Mononuclear cell (primary cell): ENCODE measurements around the gene IGFL1. TPM values are rescaled to one million over a fixed set of nuclear protein-coding genes. Genes with fewer than 3 reads are reported as not detected.
"Not testable (repeated sequence)": the region's sequence is repeated elsewhere in the genome, so short reads cannot be mapped to it uniquely, and the experiment has no call there.

Experiments used
- H3K27me3 ChIP-seq: 2 replicates; pipeline ENCODE4 v1.6.0; 2011; ENCODE audit warnings: low read length, control low read depth; ENCODE audit not compliant: insufficient read depth
- H3K4me1 ChIP-seq: 2 replicates; pipeline ENCODE4 v1.5.1; 2011; ENCODE audit warnings: mild to moderate bottlenecking, low read length, control low read depth; ENCODE audit not compliant: insufficient read depth
- H3K4me3 ChIP-seq: 2 replicates; pipeline ENCODE4 v1.5.1; 2011; ENCODE audit warnings: mild to moderate bottlenecking, low read length, moderate library complexity
- H3K9me3 ChIP-seq: 2 replicates; pipeline ENCODE4 v1.5.1; 2011; ENCODE audit warnings: low read depth, mild to moderate bottlenecking, control low read depth, low read length
- total RNA-seq: library from RNA; depleted of rRNA; stranded (reverse); fragments of >200 nt; gene quantifications from one replicate; pipeline ENCODE4 v1.2.3, GENCODE V29; 2012

The IGFL1 gene
- total RNA-seq, 1 donor: not detected

GRCh38 chr19:46232468-46232867 lies 2.9 kb downstream of the IGFL1 start:
- Histone ChIP-seq H3K9me3 (no peaks in the 10 kb centered on the region), H3K27me3 (no peaks in the 10 kb centered on the region), H3K4me1 (no peaks in the 10 kb centered on the region), H3K4me3 (no peak overlapping the region)

- H3K4me1 ChIP-seq: no peaks in the 10 kb centered on the region
- H3K4me3 ChIP-seq: no peak overlapping the region
- no peaks in the 10 kb centered on the region for H3K9me3 ChIP-seq
- no peaks in the 10 kb centered on the region for H3K27me3 ChIP-seq
These were observed 3.5 kb downstream of the IGFL1 start for GRCh38 chr19:46232938-46233621.

- not testable (repeated sequence) for H3K9me3 ChIP-seq, H3K4me1 ChIP-seq, H3K27me3 ChIP-seq, H3K4me3 ChIP-seq
These were observed 4.3 kb downstream of the IGFL1 start for GRCh38 chr19:46233871-46234270.

- H3K4me1 ChIP-seq, H3K4me3 ChIP-seq, H3K9me3 ChIP-seq: not testable (repeated sequence)
- peaks cover 23% of the 10 kb centered on the region for H3K27me3 ChIP-seq
These were observed 8.6 kb downstream of the IGFL1 start for GRCh38 chr19:46238141-46238540.

- Histone ChIP-seq H3K27me3 (peaks cover 26% of the 10 kb centered on the region), H3K9me3 (no peaks in the 10 kb centered on the region), H3K4me3 (no peak overlapping the region), H3K4me1 (no peaks in the 10 kb centered on the region)
These were observed 9.9 kb downstream of the IGFL1 start for GRCh38 chr19:46239193-46240024.

- Histone ChIP-seq H3K27me3 (peaks cover 28% of the 10 kb centered on the region), H3K9me3 (no peaks in the 10 kb centered on the region), H3K4me1 (no peaks in the 10 kb centered on the region), H3K4me3 (no peak overlapping the region)
These were observed 11.2 kb downstream of the IGFL1 start for GRCh38 chr19:46240693-46241092.

GRCh38 chr19:46241626-46242025 lies 12.1 kb downstream of the IGFL1 start:
- peaks cover 32% of the 10 kb centered on the region for H3K27me3 ChIP-seq
- H3K4me1 ChIP-seq: no peaks in the 10 kb centered on the region
- no peak overlapping the region for H3K4me3 ChIP-seq
- H3K9me3 ChIP-seq: no peaks in the 10 kb centered on the region

- H3K4me1 ChIP-seq, H3K9me3 ChIP-seq, H3K4me3 ChIP-seq: not testable (repeated sequence)
- peaks cover 39% of the 10 kb centered on the region for H3K27me3 ChIP-seq
These were observed 13.6 kb downstream of the IGFL1 start for GRCh38 chr19:46243081-46243654.

GRCh38 chr19:46250076-46250735 lies 20.7 kb downstream of the IGFL1 start:
- Histone ChIP-seq H3K4me3 (no peak overlapping the region), H3K9me3 (no peaks in the 10 kb centered on the region), H3K27me3 (peaks cover 11% of the 10 kb centered on the region), H3K4me1 (no peaks in the 10 kb centered on the region)

GRCh38 chr19:46251416-46251815 lies 21.9 kb downstream of the IGFL1 start:
- no peak overlapping the region for H3K4me3 ChIP-seq
- H3K27me3 ChIP-seq: peaks cover 10% of the 10 kb centered on the region
- H3K9me3 ChIP-seq: no peaks in the 10 kb centered on the region
- H3K4me1 ChIP-seq: no peaks in the 10 kb centered on the region

- no peaks in the 10 kb centered on the region for H3K4me1 ChIP-seq
- no peaks in the 10 kb centered on the region for H3K27me3 ChIP-seq
- H3K4me3 ChIP-seq: no peak overlapping the region
- no peaks in the 10 kb centered on the region for H3K9me3 ChIP-seq
These were observed 25.2 kb downstream of the IGFL1 start for GRCh38 chr19:46254776-46255175.

GRCh38 chr19:46256855-46257254 lies 27.3 kb downstream of the IGFL1 start:
- no peaks in the 10 kb centered on the region for H3K4me1 ChIP-seq
- H3K9me3 ChIP-seq: no peaks in the 10 kb centered on the region
- no peaks in the 10 kb centered on the region for H3K27me3 ChIP-seq
- no peak overlapping the region for H3K4me3 ChIP-seq

- not testable (repeated sequence) for H3K4me3 ChIP-seq, H3K9me3 ChIP-seq, H3K27me3 ChIP-seq
- peaks cover 12% of the 10 kb centered on the region for H3K4me1 ChIP-seq
These were observed 32.0 kb downstream of the IGFL1 start for GRCh38 chr19:46261501-46261900.

GRCh38 chr19:46262684-46263296 lies 33.2 kb downstream of the IGFL1 start:
- peaks cover 12% of the 10 kb centered on the region for H3K4me1 ChIP-seq
- H3K4me3 ChIP-seq, H3K27me3 ChIP-seq, H3K9me3 ChIP-seq: not testable (repeated sequence)

- not testable (repeated sequence) for H3K4me3 ChIP-seq, H3K9me3 ChIP-seq
- H3K27me3 ChIP-seq: peaks cover 11% of the 10 kb centered on the region
- peaks cover 12% of the 10 kb centered on the region for H3K4me1 ChIP-seq
These were observed 35.3 kb downstream of the IGFL1 start for GRCh38 chr19:46264801-46265200.
